H9 (cell line): ENCODE measurements around the gene GPBP1L1. TPM values are rescaled to one million over a fixed set of nuclear protein-coding genes. Genes with fewer than 3 reads are reported as not detected.

Experiments used
- DNase-seq: peaks from one replicate; pipeline ENCODE4 v3.0.0-alpha.2; 2017
- H2AFZ ChIP-seq: one replicate; pipeline ENCODE4 v1.6.1; 2013; ENCODE audit warnings: mild to moderate bottlenecking, low read length, control low read depth, moderate library complexity
- H2AK5ac ChIP-seq: 2 replicates; pipeline ENCODE4 v1.6.1; 2013; ENCODE audit warnings: low read length, control low read depth, mixed read lengths; ENCODE audit not compliant: insufficient read length
- H2BK120ac ChIP-seq: one replicate; pipeline ENCODE4 v1.6.1; 2013; ENCODE audit warnings: low read depth, mild to moderate bottlenecking, low read length, control low read depth, inconsistent platforms; ENCODE audit not compliant: poor library complexity, severe bottlenecking
- H2BK12ac ChIP-seq: 2 replicates; pipeline ENCODE4 v1.6.1; 2013; ENCODE audit warnings: low read length, control low read depth, mixed read lengths, low read depth; ENCODE audit not compliant: insufficient read length
- H2BK15ac ChIP-seq: 2 replicates; pipeline ENCODE4 v1.6.1; 2013; ENCODE audit warnings: low read depth, low read length, control low read depth
- H2BK20ac ChIP-seq: one replicate; pipeline ENCODE4 v1.6.1; 2013; ENCODE audit warnings: low read depth, mild to moderate bottlenecking, low read length, control low read depth, inconsistent platforms; ENCODE audit not compliant: poor library complexity, severe bottlenecking
- H2BK5ac ChIP-seq: 2 replicates; pipeline ENCODE4 v1.6.1; 2013; ENCODE audit warnings: low read length, control low read depth, mixed read lengths; ENCODE audit not compliant: insufficient read length
- H3K14ac ChIP-seq: 2 replicates; pipeline ENCODE4 v1.6.1; 2013; ENCODE audit warnings: low read length, control low read depth; ENCODE audit not compliant: insufficient read depth
- H3K18ac ChIP-seq: 2 replicates; pipeline ENCODE4 v1.6.1; 2013; ENCODE audit warnings: low read depth, mild to moderate bottlenecking, mixed read lengths, low read length, control low read depth; ENCODE audit not compliant: insufficient read length
- H3K23ac ChIP-seq: 2 replicates; pipeline ENCODE4 v1.6.1; 2013; ENCODE audit warnings: low read length, control low read depth, mixed read lengths, low read depth; ENCODE audit not compliant: insufficient read length
- H3K23me2 ChIP-seq: 2 replicates; pipeline ENCODE4 v1.6.1; 2013; ENCODE audit warnings: low read depth, mild to moderate bottlenecking, mixed read lengths, low read length, control low read depth; ENCODE audit not compliant: insufficient read length, poor library complexity, severe bottlenecking
- H3K27ac ChIP-seq: 2 replicates; pipeline ENCODE4 v1.5.1; 2013; ENCODE audit warnings: low read length, control low read depth, mixed read lengths, low read depth; ENCODE audit not compliant: insufficient read length
- H3K27me3 ChIP-seq: 2 replicates; pipeline ENCODE4 v1.6.1; 2013; ENCODE audit warnings: low read length, control low read depth, inconsistent platforms; ENCODE audit not compliant: insufficient read depth
- H3K4ac ChIP-seq: 2 replicates; pipeline ENCODE4 v1.6.1; 2013; ENCODE audit warnings: low read depth, mild to moderate bottlenecking, control low read depth, inconsistent platforms, low read length, moderate library complexity
- H3K4me1 ChIP-seq: 2 replicates; pipeline ENCODE4 v1.6.1; 2013; ENCODE audit warnings: low read length, control low read depth, inconsistent platforms; ENCODE audit not compliant: insufficient read depth
- H3K4me2 ChIP-seq: 2 replicates; pipeline ENCODE4 v1.6.1; 2013; ENCODE audit warnings: low read length, control low read depth, mixed read lengths; ENCODE audit not compliant: insufficient read length, insufficient read depth
- H3K56ac ChIP-seq: 2 replicates; pipeline ENCODE4 v1.6.1; 2013; ENCODE audit warnings: low read depth, mild to moderate bottlenecking, mixed read lengths, low read length, control low read depth; ENCODE audit not compliant: insufficient read length
- H3K79me1 ChIP-seq: 2 replicates; pipeline ENCODE4 v1.6.1; 2013; ENCODE audit warnings: low read depth, mild to moderate bottlenecking, moderate library complexity, low read length, control low read depth, inconsistent platforms; ENCODE audit not compliant: insufficient read depth, poor library complexity, severe bottlenecking
- H3K79me2 ChIP-seq: 2 replicates; pipeline ENCODE4 v1.6.1; 2013; ENCODE audit warnings: low read length, control low read depth, inconsistent platforms; ENCODE audit not compliant: insufficient read depth
- H3K9ac ChIP-seq: 2 replicates; pipeline ENCODE4 v1.6.1; 2013; ENCODE audit warnings: low read length, control low read depth, mixed read lengths; ENCODE audit not compliant: insufficient read length; ENCODE audit errors: extremely low read depth
- H3K9me3 ChIP-seq: one replicate; pipeline ENCODE4 v1.6.1; 2013; ENCODE audit warnings: low read depth, low read length, inconsistent platforms; ENCODE audit not compliant: control insufficient read depth
- H3T11ph ChIP-seq: one replicate; pipeline ENCODE4 v1.6.1; 2013; ENCODE audit warnings: mild to moderate bottlenecking, low read length, control low read depth, inconsistent platforms
- H4K20me1 ChIP-seq: one replicate; pipeline ENCODE4 v1.6.1; 2013; ENCODE audit not compliant: control insufficient read depth, insufficient read length, insufficient read depth
- H4K5ac ChIP-seq: 2 replicates; pipeline ENCODE4 v1.6.1; 2013; ENCODE audit warnings: low read depth, mild to moderate bottlenecking, mixed read lengths, low read length, control low read depth; ENCODE audit not compliant: insufficient read length
- H4K8ac ChIP-seq: replicated peaks from 2 replicates; pipeline ENCODE4 v1.6.1; 2013; ENCODE audit warnings: low read length, control low read depth, mixed read lengths, low read depth; ENCODE audit not compliant: insufficient read length
- H4K91ac ChIP-seq: 2 replicates; pipeline ENCODE4 v1.6.1; 2013; ENCODE audit warnings: low read depth, mild to moderate bottlenecking, moderate library complexity, mixed read lengths, low read length, control low read depth; ENCODE audit not compliant: insufficient read length
- H3K27ac Mint-ChIP-seq, 3 experiments: 2 replicates in 2 of 3; 3 replicates in 1 of 3; pipeline ENCODE4 v1.8.0; 2020 to 2021; ENCODE audit warnings: mixed read lengths in 3 of 3, mild to moderate bottlenecking in 1 of 3, moderate library complexity in 1 of 3
- H3K27me3 Mint-ChIP-seq: 2 replicates; pipeline ENCODE4 v1.8.0; 2021; ENCODE audit warnings: low read depth, mild to moderate bottlenecking, moderate library complexity, mixed read lengths
- H3K36me3 Mint-ChIP-seq, 3 experiments: 2 replicates in 2 of 3; 3 replicates in 1 of 3; pipeline ENCODE4 v1.8.0; 2020 to 2021; ENCODE audit warnings: low read depth in 3 of 3, mixed read lengths in 3 of 3; ENCODE audit not compliant: insufficient read depth in 1 of 3
- H3K4me1 Mint-ChIP-seq, 2 experiments: 2 replicates each; pipeline ENCODE4 v1.8.0; 2020; ENCODE audit warnings: mixed read lengths in 2 of 2
- H3K4me3 Mint-ChIP-seq, 2 experiments: 2 replicates in 1 of 2; 3 replicates in 1 of 2; pipeline ENCODE4 v1.8.0; 2020 to 2021; ENCODE audit warnings: mild to moderate bottlenecking in 2 of 2, mixed read lengths in 2 of 2, moderate library complexity in 1 of 2
- H3K9me3 Mint-ChIP-seq, 2 experiments: 2 replicates in 1 of 2; 3 replicates in 1 of 2; pipeline ENCODE4 v1.8.0; 2020; ENCODE audit warnings: mild to moderate bottlenecking in 2 of 2, mixed read lengths in 2 of 2, moderate library complexity in 1 of 2
- CTCF ChIP-seq: fragments of 200-600 bp; sonication (generic); conservative IDR thresholded peaks from 3 replicates; pipeline ENCODE4 v1.8.0; 2021; ENCODE audit warnings: antibody characterized with exemption, mild to moderate bottlenecking
- WGBS: extraction: QIAGEN DNeasy Blood & Tissue Kit; methylation state at CpG from one replicate; pipeline ENCODE4 v1.1.7; 2013; ENCODE audit warnings: missing lambda C conversion rate, low lambda C conversion rate, mixed read lengths; ENCODE audit not compliant: insufficient read length; ENCODE audit errors: extremely low coverage; 5-methylcytosine and 5-hydroxymethylcytosine counted together
- total RNA-seq: library from RNA; stranded (reverse); gene quantifications from 2 replicates; pipeline ENCODE4 v1.2.1, GENCODE V29; 2021

The GPBP1L1 gene
- total RNA-seq, 1 experiment from 2014 or later, result 115 TPM

- no peak overlapping the region for H2BK120ac ChIP-seq
- no peak overlapping the region for H2BK20ac ChIP-seq
- peaks cover 54% of the 10 kb centered on the region; the same call in 1 of the 2 replicates for H3K79me2 ChIP-seq
- H3K4me3 Mint-ChIP-seq, result no peak overlapping the region
- peaks cover 14% of the 10 kb centered on the region for H3K79me1 ChIP-seq
- H3K4me1 Mint-ChIP-seq, result peaks cover 3 to 9% of the 10 kb centered on the region in 2 experiments; a peak in 3 of 4 replicates
- no peaks in the 10 kb centered on the region for H3K4me1 ChIP-seq
- H4K20me1 ChIP-seq, result no peaks in the 10 kb centered on the region
- peaks cover 8 to 13% (median 10%) of the 10 kb centered on the region in 3 experiments for H3K36me3 Mint-ChIP-seq
- H3K4me2 ChIP-seq, result no peak overlapping the region
- H2AK5ac ChIP-seq, result no peak overlapping the region
- no peak overlapping the region for H2BK5ac ChIP-seq
- no CpG with 5 or more reads among the region's 2 CpGs for WGBS
- no peak overlapping the region for H4K8ac ChIP-seq
- no peak for TF ChIP-seq CTCF
- no peak overlapping the region for H3K9ac ChIP-seq
- H3K9me3 Mint-ChIP-seq, result 0 out of 5 replicates have a peak, but pooled peaks cover 0 to 3% of the 10 kb centered on the region in 2 experiments
- no peak overlapping the region for H3K56ac ChIP-seq
- no peaks in the 10 kb centered on the region for H3K9me3 ChIP-seq
- H3K14ac ChIP-seq, result no peak overlapping the region
- H3K27me3 Mint-ChIP-seq, result no peaks in the 10 kb centered on the region
- no peak overlapping the region for H2BK12ac ChIP-seq
- H3K27me3 ChIP-seq, result no peaks in the 10 kb centered on the region
- no peak overlapping the region for H2AFZ ChIP-seq
- no peak overlapping the region for H3K18ac ChIP-seq
- no peak overlapping the region for H2BK15ac ChIP-seq
- no peak overlapping the region for H4K91ac ChIP-seq
- no peak for DNase-seq
- H3K23me2 ChIP-seq, result no peaks in the 10 kb centered on the region
- H3K4ac ChIP-seq, result no peak overlapping the region
- H3T11ph ChIP-seq, result no peak overlapping the region
- no peak overlapping the region for H3K27ac ChIP-seq
- no peak overlapping the region for H3K23ac ChIP-seq
- no peak overlapping the region for H4K5ac ChIP-seq
- no peak overlapping the region for H3K27ac Mint-ChIP-seq
Measured at GRCh38 chr1:45666836-45667235, 19.5 kb downstream of the GPBP1L1 start.
